ENCODE data around the gene MED13L.

The MED13L gene

GRCh38 chr12:116278279-116278626, 760 bp upstream of the MED13L start:
- DNase-seq (ENCODE audit: low read depth, low spot score), result no peak

GRCh38 chr12:116276652-116277466, 634 bp downstream of the MED13L start:
- DNase-seq (ENCODE audit: low read depth, low spot score), result peak; percentile 83

DNA sequence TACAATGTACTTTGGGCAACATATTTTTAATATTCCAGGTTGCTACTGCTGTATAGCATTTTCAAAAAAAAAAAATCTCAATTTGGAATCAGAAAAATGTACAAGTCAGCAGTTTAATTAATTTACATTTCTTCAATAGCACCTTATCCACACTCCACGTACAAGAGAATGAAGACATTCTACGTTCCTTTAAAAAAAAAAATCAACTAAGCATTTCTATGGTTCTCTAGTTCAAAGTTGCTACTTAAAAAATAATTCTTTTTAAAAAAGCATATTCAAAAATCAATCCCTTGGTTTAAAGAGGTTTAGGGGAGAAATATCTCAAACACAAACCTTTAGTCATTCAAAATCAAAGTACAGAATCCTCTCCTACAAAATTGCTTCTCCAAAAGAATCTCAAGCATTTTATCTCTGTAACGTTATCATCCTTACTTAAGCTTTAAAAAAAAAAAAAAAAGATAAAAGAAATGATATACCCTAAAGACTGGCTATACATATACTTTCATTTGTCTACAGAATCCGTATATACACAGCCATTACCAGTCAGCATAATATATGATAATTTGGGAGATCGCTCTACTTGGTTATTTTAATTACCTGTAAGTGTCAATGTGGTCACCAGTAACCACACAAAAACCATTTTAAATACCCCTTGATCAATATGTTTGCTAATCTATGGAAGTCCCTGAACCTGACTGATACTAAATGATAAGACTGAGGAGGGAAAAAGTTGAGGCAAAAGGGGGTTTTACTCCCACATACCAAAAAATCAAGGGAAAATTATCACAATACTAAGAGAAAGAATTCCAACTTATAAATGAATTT, 2.7 kb downstream of the MED13L start:
- DNase-seq (ENCODE audit: low read depth, low spot score), result no peak

GRCh38 chr12:116273813-116274550, 3.5 kb downstream of the MED13L start:
- no peak for DNase-seq (ENCODE audit: low read depth, low spot score)

GRCh38 chr12:116267948-116268347, 9.5 kb downstream of the MED13L start:
- DNase-seq (ENCODE audit: low read depth, low spot score), result no peak

DNA sequence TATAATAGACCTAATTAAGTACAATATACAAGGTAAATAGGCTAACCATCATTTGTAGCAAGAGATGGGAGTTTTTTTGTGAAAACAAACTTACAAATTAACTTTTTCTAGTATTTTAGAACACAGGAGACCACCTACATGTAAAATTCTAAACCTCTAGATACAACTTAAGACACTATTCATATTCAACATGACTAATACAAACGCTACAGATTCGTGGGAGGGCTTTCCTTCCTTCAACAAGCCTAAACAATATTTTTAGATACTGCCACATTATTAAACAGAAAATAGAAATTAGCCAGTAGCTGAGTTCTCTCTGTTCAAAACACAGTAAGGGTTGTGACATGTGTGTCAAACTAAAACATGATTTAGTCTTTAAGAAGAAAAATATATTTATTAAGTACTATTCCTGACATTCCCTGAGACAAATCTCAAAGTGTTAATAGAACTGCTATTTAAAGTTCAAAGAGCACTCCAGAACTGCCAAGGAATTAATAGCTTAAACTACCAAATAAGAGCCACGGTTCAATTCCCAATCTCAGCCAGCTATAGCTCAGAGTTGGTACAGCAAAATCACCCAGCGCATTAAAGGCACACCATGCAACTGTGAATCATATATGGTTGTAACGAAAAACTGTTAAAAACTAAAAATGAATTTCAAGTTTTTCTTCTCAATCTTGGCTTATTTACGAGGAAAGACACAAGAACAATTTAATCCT, 10.7 kb downstream of the MED13L start:
- DNase-seq (ENCODE audit: low read depth, low spot score), result no peak

DNA sequence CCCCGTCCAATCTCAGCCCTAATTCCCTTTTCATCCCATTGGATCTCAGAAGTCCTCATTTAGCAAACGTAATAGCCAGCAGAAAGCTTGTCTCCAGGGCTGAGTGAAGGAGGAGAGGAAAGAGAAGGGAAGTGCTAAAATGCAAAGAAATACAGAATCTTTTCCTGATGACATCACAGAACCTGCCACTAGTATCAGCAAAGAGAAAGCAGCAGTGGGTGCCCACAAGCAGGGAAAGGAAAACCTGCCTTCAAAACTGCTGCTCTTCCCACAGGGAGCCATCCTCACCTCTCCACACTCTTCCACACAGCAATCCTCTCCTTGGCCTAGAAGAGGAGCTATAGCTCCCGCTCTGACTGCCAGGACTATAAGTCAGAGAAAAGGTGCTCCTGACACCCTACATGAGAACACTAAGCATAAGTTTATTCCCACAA, 11.3 kb downstream of the MED13L start:
- DNase-seq (ENCODE audit: low read depth, low spot score), result peak; percentile 40

DNA sequence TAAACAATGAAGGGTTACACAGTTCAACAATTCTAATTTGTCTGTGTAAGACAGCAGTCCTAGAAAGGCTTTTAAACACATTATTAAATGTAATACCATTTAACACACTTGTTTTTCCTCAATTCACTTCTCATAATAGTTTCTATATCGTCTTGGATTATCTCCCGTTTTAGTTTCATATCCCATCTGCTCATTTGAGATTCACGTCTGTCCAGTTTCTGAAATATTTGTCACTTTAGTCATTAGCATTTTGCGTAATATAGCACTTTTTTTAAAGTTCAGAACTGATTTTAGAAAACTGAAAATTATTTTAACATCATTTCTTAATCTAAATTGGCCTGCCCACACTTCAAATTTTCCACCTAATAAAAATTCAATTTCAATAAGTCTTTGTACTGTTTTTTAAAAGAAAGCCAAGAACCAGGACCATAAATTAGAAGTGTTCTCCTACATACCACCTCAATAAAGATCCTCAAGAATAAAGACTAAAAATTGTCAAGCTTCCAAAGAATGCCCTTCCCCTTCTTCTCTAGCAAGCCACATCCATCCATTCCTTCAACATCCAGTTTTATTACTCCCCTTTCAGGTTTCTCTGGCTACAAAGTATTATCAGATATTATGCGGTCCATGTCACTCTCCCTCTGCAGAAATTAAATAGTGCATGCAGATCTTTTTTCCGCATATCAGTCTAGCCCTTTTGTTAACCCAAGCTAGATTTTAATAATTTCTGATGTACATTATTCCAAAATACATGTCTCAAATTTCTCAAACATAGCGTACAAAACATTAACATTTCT, 11.9 kb downstream of the MED13L start:
- DNase-seq (ENCODE audit: low read depth, low spot score), result no peak

DNA sequence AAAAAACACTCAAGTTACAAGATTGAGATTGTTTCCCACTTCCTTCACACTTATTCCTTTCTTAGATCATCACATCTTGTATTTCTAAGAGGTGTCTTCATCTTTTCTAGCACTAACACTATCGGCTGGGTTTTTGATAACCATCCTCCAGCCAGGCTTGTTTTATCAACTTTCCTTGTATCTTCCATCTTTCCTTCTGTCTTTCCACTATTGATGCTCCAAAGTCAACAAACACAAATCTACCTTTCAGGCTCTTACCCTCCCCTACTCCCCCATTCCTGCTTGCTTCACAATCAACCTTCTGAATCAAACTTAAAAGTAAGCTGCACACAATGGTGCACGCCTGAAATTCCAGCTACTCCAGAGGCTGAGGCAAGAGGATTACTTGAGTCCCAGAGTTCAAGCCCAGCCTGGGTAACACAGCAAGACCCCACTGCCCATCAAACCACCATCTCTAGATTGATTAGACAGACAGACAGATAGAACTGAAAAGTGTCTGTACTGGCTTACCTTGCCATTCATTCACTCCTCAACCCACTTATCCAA, 12.9 kb downstream of the MED13L start:
- no peak for DNase-seq (ENCODE audit: low read depth, low spot score)

- peak; percentile 42 for DNase-seq (ENCODE audit: low read depth, low spot score)
Measured at GRCh38 chr12:116263844-116264243, 13.6 kb downstream of the MED13L start.

- no peak for DNase-seq (ENCODE audit: low read depth, low spot score)
Measured at GRCh38 chr12:116263431-116263830, 14.1 kb downstream of the MED13L start.

DNA sequence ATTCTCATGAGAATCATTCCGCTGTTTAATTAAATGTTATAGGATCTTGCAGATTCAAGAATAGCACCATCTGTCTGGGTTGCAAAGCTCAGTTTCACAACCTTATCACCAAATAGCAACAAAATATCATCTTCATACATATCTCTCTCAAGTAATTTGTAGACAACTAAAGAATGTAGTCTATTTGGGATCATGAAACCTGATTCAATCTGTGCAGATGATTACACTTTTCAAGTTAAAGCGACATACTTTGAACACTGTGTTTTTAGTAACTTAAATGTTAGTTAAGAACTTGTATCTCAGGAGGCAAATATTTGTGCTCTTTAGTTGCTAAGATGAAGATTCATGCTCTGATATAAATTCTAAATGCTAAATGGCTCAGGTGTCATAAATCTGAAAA, 14.8 kb downstream of the MED13L start:
- DNase-seq (ENCODE audit: low read depth, low spot score), result no peak

DNA sequence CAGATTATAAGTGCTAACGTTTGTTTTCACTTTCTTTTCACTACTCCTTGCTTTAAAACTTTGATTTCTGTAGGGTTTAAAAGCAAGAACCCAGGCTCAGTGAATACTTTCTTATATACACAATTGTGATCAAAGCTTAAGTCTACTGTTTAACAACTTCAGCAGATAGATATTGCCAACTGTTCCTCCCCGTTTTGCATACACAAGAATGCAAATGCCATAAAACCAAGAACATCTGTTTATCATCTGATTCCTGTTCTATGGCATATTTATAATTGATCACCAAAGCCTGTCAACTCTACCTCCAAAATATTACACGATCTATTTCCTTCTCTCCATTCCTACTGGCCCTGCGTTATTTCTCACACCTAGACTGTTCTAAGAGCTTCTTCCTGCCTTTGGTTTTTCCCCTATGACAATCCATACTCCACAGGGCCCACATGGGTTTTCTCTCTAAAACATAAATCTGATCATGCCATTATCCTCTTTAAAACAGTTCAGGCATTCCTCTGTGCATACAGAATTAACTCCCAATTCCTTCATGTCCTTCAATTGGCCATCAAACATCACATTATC, 15.9 kb downstream of the MED13L start:
- no peak for DNase-seq (ENCODE audit: low read depth, low spot score)

DNA sequence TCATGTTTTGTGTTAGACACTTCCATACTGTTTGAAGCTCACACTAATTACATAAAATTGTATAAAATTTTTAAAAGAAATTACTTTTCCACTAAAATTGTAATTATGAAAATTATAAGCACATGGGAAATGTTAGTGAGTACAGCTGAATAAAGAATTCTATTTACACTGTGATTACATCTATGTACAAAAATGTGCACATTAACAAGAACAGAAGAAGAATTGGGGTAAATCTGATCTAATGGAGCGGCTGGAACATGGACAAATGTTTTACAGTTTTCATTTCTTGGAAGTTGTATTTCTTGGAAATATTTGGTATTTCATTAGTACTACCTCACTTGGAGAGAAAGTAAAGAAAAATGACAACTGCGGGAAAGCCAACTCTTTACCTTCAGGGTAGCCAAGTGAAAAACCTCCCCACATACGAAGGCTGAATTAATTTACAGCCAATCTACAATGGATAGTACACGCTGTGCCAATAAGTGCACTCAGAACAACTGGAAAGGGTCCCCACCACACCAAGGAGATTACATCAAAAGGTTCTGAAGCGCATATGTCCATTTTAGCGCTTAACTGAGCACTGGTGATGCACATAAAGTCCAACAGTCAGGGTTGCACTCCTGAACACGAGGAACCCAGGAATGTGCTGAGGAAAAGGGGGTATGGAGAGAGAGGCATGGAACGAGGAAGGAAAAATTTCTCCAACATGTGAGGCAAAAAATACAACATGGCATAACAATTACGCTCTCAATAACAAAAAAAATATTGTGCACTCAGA, 17.5 kb downstream of the MED13L start:
- DNase-seq (ENCODE audit: low read depth, low spot score), result no peak

DNA sequence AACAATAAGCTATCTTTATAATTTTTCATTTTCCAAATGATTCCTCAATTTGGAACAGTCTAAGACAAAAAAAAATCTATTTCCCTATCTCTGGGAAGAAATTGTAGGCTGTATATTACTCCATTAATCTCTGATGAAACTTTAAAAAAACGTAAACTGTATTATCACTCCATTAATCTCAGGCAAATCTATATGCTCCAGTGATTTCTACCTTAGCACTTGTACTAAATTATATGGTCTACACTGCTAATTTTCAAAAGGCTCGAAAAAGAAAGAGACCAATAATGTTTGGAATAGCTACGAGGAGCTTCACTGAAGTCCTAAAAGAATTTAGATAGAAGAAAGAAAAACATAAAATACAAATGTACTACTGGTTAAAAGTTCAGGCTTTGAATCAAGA, 19.7 kb downstream of the MED13L start:
- no peak for DNase-seq (ENCODE audit: low read depth, low spot score)

GRCh38 chr12:116257215-116257614, 20.3 kb downstream of the MED13L start:
- DNase-seq (ENCODE audit: low read depth, low spot score), result no peak

DNA sequence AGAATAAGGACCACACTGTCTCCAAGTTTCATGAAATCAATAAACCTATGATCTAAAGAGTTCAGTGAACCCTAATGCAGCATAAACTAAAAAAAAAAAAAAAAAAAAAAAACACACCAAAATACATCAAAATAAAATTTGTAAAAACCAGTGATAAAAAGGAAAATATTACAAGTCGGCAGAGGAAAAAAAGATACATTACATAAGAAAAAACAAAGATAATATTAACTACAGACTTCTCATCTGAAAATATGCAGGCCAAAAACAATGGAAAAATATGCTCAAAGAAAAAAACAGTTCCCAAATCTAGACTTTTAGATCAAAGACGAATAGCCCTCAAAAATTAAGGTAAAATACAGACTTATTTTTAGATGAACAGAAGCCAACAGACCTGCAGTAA, 27.6 kb downstream of the MED13L start:
- no peak for DNase-seq (ENCODE audit: low read depth, low spot score)

DNA sequence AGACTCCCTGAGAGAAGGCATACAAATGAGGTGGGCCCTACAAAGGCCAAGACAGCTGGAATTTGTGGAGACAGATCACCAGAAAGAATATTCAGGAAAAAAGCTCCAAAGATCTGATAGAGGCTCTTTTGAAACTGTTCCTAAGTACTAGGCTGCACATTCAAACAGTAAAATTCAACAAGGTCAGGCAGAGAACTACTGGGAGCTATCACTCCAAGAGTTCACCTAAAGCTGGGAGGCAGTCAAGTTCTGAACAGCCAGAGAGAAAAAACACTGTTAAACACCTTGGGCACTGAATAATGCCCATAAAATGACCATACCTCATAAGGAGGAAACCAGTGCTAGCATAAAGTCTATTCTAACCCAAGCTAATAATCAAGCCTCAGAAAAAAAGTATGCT, 28.6 kb downstream of the MED13L start:
- DNase-seq (ENCODE audit: low read depth, low spot score), result no peak

DNA sequence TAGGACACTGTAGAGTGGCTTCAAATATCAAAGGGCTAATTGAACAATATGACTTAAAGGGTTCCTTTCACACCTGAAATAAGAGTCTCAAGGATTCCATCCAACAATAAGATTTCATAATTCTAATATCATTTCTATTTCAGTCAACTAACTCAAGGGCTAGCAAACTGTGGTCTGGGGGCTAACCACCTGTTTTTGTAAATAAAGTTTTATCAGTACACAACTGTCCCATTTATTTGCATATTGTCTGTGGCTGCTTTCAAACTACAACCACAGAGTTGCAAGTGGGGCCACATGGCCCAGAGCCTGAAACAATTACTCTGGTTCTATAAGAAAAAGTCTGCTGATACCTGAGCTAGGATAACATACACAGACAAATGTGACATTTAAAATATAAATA, 29.1 kb downstream of the MED13L start:
- no peak for DNase-seq (ENCODE audit: low read depth, low spot score)
